Measurements from ENCODE around the gene AIG1. TPM values are rescaled to one million over a fixed set of nuclear protein-coding genes. Genes with fewer than 3 reads are reported as not detected.

AIG1 gene
- total and polyA plus RNA-seq, 7 experiments from 2014 or later: 6.8 to 21.8 (median 10.5) TPM

DNA sequence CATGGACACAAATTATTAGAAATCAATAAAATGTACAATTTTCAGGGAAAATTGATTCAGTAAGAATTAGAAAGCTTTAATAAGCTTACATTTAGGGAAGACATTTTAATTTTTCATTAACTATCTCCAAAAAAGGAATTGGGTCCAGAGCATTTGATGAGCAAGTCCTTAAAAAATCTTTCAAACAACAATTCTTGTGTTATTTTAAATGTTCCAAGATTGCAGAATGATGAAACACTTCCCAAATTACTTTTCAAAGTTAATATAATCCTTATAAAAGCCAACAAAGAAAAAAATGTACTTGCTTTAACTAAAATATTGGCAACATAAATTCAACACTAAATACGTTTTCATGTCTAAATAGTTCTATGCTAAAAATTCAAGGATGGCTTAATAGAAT lies 287.8 kb downstream of the AIG1 start:
- POLR2A ChIA-PET: no interaction called here
- CTCF ChIA-PET: no interaction called here
- Mint-ChIP-seq H3K27me3 (peaks cover 0 to 10% (median 0%) of the 10 kb centered on the region in 5 donors), H3K4me3 (no peak overlapping the region), H3K9me3 (peaks cover 0 to 27% (median 13%) of the 10 kb centered on the region in 11 donors), H3K36me3 (peaks cover 0 to 11% (median 0%) of the 10 kb centered on the region in 5 donors), H3K27ac (no peak overlapping the region), H3K4me1 (no peaks in the 10 kb centered on the region)
- H3K36me3 ChIP-seq (ENCODE audit: control insufficient read depth in 2 of 3, insufficient read depth in 3 of 3, low read length in 3 of 3): no peaks in the 10 kb centered on the region
- no peaks in the 10 kb centered on the region for H3K4me1 ChIP-seq (ENCODE audit: control insufficient read depth in 2 of 2, insufficient read depth in 2 of 2, low read length in 2 of 2)
- intact Hi-C loops (cut with micrococcal nuclease): no loop called here
- H3K9me3 ChIP-seq (ENCODE audit: control insufficient read depth in 2 of 3, low read length in 3 of 3): no peaks in the 10 kb centered on the region
- no peaks in the 10 kb centered on the region for H3K27me3 ChIP-seq (ENCODE audit: control insufficient read depth in 2 of 2, insufficient read depth in 2 of 2, low read length in 2 of 2)
- DNase-seq (no peak), ATAC-seq (no peak)
- H3K27ac ChIP-seq (ENCODE audit: low read depth, low read length): no peak overlapping the region
- no peak overlapping the region for H3K4me3 ChIP-seq (ENCODE audit: low read length)

DNA sequence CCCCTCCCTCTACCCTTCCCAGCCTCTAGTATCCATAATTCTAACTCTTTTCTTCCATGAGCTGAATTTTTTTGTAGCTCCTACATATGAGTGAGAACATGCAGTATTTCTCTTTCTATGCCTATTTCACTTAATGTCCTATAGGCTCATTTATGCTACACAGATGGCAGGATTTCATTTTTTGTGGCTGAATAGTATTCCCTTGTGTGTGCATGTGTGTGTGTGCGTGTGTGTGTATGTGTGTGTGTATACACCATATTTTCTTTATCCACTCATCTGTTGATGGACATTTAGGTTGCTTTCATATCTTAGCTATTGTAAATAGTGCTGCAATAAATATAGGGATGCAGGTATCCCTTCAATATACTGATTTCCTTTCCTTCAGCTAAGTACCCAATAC lies 288.8 kb downstream of the AIG1 start:
- Mint-ChIP-seq H3K4me3 (no peak overlapping the region), H3K27ac (no peak overlapping the region), H3K36me3 (peaks cover 0 to 8% (median 6%) of the 10 kb centered on the region in 5 donors), H3K27me3 (peaks cover 0 to 12% (median 0%) of the 10 kb centered on the region in 5 donors), H3K4me1 (no peaks in the 10 kb centered on the region), H3K9me3 (peaks cover 0 to 37% (median 22%) of the 10 kb centered on the region in 11 donors)
- intact Hi-C loops (cut with micrococcal nuclease): no loop called here
- no peaks in the 10 kb centered on the region for H3K9me3 ChIP-seq (ENCODE audit: control insufficient read depth in 2 of 3, low read length in 3 of 3)
- H3K36me3 ChIP-seq (ENCODE audit: control insufficient read depth in 2 of 3, insufficient read depth in 3 of 3, low read length in 3 of 3): no peaks in the 10 kb centered on the region
- H3K4me3 ChIP-seq (ENCODE audit: low read length): no peak overlapping the region
- DNase-seq (no peak), ATAC-seq (no peak)
- no peaks in the 10 kb centered on the region for H3K27me3 ChIP-seq (ENCODE audit: control insufficient read depth in 2 of 2, insufficient read depth in 2 of 2, low read length in 2 of 2)
- CTCF ChIA-PET: no interaction called here
- no peaks in the 10 kb centered on the region for H3K4me1 ChIP-seq (ENCODE audit: control insufficient read depth in 2 of 2, insufficient read depth in 2 of 2, low read length in 2 of 2)
- POLR2A ChIA-PET: no interaction called here
- no peak overlapping the region for H3K27ac ChIP-seq (ENCODE audit: low read depth, low read length)

DNA sequence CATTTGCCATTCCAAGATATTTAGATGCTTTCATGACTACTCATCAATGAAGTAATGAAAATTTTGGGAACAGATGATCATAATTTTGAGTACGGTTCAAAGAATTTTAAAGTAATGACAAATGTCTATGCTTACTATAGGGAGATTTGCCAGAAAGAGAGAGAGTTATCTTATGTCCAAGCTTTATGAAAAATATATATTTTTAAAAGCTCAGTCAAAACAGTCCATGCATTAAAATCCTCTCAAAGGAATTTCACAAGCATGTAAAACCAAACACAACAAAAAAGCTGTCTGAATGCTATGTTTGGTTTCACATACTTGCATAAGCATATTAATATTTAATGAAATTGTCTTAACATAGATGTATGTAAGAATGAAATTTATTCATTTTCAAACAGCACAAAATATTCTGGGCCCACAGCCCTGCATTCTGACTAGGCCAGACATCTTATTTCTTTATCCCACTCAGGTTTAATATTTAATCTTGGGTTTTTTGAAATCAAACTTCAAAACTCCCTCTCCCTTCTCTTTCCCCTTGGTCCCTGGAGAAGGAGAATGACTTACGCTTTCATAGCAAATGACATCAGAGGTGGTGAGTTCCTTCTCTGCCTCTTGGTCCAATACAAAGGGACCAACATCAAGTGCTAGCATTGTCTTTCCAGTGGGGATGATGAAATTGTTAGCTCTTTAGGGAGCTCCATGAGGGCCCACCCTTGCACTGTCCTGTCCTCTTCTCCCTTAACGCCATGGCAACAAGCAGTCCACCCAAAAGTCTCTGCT lies 295.6 kb downstream of the AIG1 start:
- no peaks in the 10 kb centered on the region for H3K36me3 ChIP-seq (ENCODE audit: control insufficient read depth in 2 of 3, insufficient read depth in 3 of 3, low read length in 3 of 3)
- ATAC-seq (no peak), DNase-seq (no peak)
- Mint-ChIP-seq H3K36me3 (peaks cover 0 to 12% (median 6%) of the 10 kb centered on the region in 5 donors), H3K4me1 (no peaks in the 10 kb centered on the region), H3K4me3 (no peak overlapping the region), H3K27ac (no peak overlapping the region), H3K9me3 (peaks cover 0 to 44% (median 23%) of the 10 kb centered on the region in 11 donors), H3K27me3 (peaks cover 0 to 10% (median 0%) of the 10 kb centered on the region in 5 donors)
- no peaks in the 10 kb centered on the region for H3K4me1 ChIP-seq (ENCODE audit: control insufficient read depth in 2 of 2, insufficient read depth in 2 of 2, low read length in 2 of 2)
- intact Hi-C loops (cut with micrococcal nuclease): no loop called here
- H3K27me3 ChIP-seq (ENCODE audit: control insufficient read depth in 2 of 2, insufficient read depth in 2 of 2, low read length in 2 of 2): no peaks in the 10 kb centered on the region
- H3K9me3 ChIP-seq (ENCODE audit: control insufficient read depth in 2 of 3, low read length in 3 of 3): no peaks in the 10 kb centered on the region
- no peak overlapping the region for H3K4me3 ChIP-seq (ENCODE audit: low read length)
- ChIA-PET POLR2A (interaction anchor here (0.6 kb wide), 1 partner anchor 853 kb away, joined by 3 read pairs; no protein-coding TSS in a partner anchor), CTCF (no interaction called here)
- no peak overlapping the region for H3K27ac ChIP-seq (ENCODE audit: low read depth, low read length)

DNA sequence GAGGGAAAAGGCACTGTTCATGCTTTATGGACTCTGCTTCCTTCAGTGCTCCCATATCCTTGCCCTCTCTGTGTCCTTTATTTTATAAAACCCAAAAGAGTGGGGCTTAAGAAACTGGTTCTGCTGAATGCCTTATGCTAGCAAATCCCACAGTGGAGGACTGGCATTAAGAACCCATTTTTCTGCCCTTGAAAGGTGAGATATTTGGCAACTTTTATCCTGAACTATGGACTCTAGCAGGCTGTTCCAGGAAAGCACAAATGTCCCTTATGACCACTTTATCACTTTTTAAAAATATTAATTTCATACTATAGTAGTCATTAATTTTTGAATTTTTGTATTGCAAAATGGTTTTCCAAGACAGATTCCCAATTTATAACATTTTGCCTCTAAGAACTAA lies 296.5 kb downstream of the AIG1 start:
- POLR2A ChIA-PET: no interaction called here
- Histone ChIP-seq H3K27ac (ENCODE audit: low read depth, low read length) (no peak overlapping the region), H3K27me3 (ENCODE audit: control insufficient read depth in 2 of 2, insufficient read depth in 2 of 2, low read length in 2 of 2) (no peaks in the 10 kb centered on the region), H3K4me1 (ENCODE audit: control insufficient read depth in 2 of 2, insufficient read depth in 2 of 2, low read length in 2 of 2) (no peaks in the 10 kb centered on the region), H3K36me3 (ENCODE audit: control insufficient read depth in 2 of 3, insufficient read depth in 3 of 3, low read length in 3 of 3) (no peaks in the 10 kb centered on the region), H3K4me3 (ENCODE audit: low read length) (no peak overlapping the region), H3K9me3 (ENCODE audit: control insufficient read depth in 2 of 3, low read length in 3 of 3) (no peaks in the 10 kb centered on the region)
- peaks cover 0 to 12% (median 1%) of the 10 kb centered on the region in 5 donors for H3K36me3 Mint-ChIP-seq
- H3K27ac Mint-ChIP-seq: no peak overlapping the region
- H3K9me3 Mint-ChIP-seq: peaks cover 0 to 38% (median 18%) of the 10 kb centered on the region in 11 donors
- CTCF ChIA-PET: no interaction called here
- H3K4me1 Mint-ChIP-seq: no peaks in the 10 kb centered on the region
- intact Hi-C loops (cut with micrococcal nuclease): no loop called here
- no peak overlapping the region for H3K4me3 Mint-ChIP-seq
- no peak for DNase-seq
- H3K27me3 Mint-ChIP-seq: peaks cover 0 to 10% (median 0%) of the 10 kb centered on the region in 5 donors
- no peak for ATAC-seq

DNA sequence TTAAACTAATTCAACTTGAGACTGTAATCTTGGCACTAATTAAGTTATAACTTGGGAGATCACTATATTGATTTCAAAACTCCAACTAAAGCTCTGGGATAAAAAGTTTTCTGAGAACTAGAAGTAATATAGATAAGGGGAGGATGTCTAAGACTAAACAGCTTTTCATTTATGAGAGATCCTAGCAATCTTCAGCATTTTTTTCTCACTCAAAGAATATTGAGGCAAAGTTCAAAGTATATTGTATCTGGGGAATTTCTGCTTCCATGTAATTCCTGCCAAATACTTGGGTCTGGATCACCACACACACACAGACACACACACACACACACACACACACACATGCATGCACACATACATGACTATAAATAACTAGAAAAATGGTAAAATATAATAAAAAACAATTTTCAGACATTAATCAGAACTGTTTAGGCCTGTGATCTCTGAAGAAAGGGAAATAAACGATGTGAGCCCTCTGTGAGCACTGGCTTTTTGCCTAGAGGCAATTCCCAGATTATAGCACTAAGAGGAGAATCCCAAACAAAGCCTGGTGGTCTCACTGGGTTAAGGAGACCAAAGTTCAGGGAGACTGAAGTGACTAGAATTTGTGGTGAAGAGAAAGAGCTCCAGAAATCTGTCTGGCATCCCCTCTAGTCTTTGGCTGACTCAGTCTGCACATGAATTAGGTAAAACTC lies 297.0 kb downstream of the AIG1 start:
- intact Hi-C loops (cut with micrococcal nuclease): no loop called here
- DNase-seq (no peak), ATAC-seq (no peak)
- no peak overlapping the region for H3K4me3 ChIP-seq (ENCODE audit: low read length)
- H3K4me1 ChIP-seq (ENCODE audit: control insufficient read depth in 2 of 2, insufficient read depth in 2 of 2, low read length in 2 of 2): no peaks in the 10 kb centered on the region
- Mint-ChIP-seq H3K36me3 (peaks cover 0 to 12% (median 0%) of the 10 kb centered on the region in 5 donors), H3K9me3 (peaks cover 0 to 33% (median 15%) of the 10 kb centered on the region in 11 donors), H3K27ac (no peak overlapping the region), H3K27me3 (peaks cover 0 to 10% (median 0%) of the 10 kb centered on the region in 5 donors), H3K4me1 (no peaks in the 10 kb centered on the region), H3K4me3 (no peak overlapping the region)
- H3K36me3 ChIP-seq (ENCODE audit: control insufficient read depth in 2 of 3, insufficient read depth in 3 of 3, low read length in 3 of 3): no peaks in the 10 kb centered on the region
- POLR2A ChIA-PET: no interaction called here
- CTCF ChIA-PET: no interaction called here
- H3K27ac ChIP-seq (ENCODE audit: low read depth, low read length): no peak overlapping the region
- H3K27me3 ChIP-seq (ENCODE audit: control insufficient read depth in 2 of 2, insufficient read depth in 2 of 2, low read length in 2 of 2): no peaks in the 10 kb centered on the region
- no peaks in the 10 kb centered on the region for H3K9me3 ChIP-seq (ENCODE audit: control insufficient read depth in 2 of 3, low read length in 3 of 3)

DNA sequence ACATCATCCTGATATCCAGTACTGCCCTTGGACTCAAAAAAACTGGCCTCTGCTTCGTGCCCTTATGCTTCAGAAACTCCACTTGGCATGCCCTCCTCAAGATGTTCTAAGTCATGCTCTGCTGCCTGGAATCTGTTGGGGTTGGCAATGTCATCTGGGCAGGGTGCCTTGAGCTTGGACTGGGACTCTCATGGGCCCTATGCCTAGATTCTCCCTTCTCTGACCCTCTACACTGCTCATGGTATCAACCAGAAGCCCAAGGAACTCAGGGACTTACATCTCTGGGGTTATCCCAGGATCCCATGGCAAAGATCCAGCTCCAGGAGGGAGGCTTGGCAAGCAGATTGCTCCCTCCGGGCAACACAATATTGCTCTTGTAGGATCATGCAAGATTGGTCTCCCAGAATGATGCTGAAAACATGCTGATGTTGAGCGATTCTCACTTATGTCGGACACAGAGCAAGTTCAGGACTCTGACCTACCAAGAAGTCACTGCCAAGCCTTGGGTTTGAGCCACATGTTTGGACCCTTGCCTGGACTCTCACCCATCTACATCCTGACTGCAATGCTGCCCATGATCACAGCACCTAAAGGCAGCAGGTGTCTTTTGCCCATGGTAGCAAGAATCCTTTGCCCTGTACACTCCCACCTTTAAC lies 301.0 kb downstream of the AIG1 start:
- Histone ChIP-seq H3K9me3 (ENCODE audit: control insufficient read depth in 2 of 3, low read length in 3 of 3) (no peaks in the 10 kb centered on the region), H3K4me3 (ENCODE audit: low read length) (no peak overlapping the region), H3K27me3 (ENCODE audit: control insufficient read depth in 2 of 2, insufficient read depth in 2 of 2, low read length in 2 of 2) (no peaks in the 10 kb centered on the region), H3K36me3 (ENCODE audit: control insufficient read depth in 2 of 3, insufficient read depth in 3 of 3, low read length in 3 of 3) (no peaks in the 10 kb centered on the region), H3K4me1 (ENCODE audit: control insufficient read depth in 2 of 2, insufficient read depth in 2 of 2, low read length in 2 of 2) (no peaks in the 10 kb centered on the region), H3K27ac (ENCODE audit: low read depth, low read length) (no peak overlapping the region)
- H3K27me3 Mint-ChIP-seq: peaks cover 0 to 8% (median 0%) of the 10 kb centered on the region in 5 donors
- intact Hi-C loops (cut with micrococcal nuclease): no loop called here
- no peaks in the 10 kb centered on the region for H3K4me1 Mint-ChIP-seq
- POLR2A ChIA-PET: no interaction called here
- no peak for ATAC-seq
- no peak overlapping the region for H3K27ac Mint-ChIP-seq
- CTCF ChIA-PET: no interaction called here
- no peaks in the 10 kb centered on the region for H3K36me3 Mint-ChIP-seq
- H3K9me3 Mint-ChIP-seq: peaks cover 0 to 2% (median 0%) of the 10 kb centered on the region in 11 donors
- no peak for DNase-seq
- no peak overlapping the region for H3K4me3 Mint-ChIP-seq

All from naive thymus-derived CD4-positive, alpha-beta T cell (primary cell).